GM19455 (cell line): ENCODE results near the gene UBL4B.

Experiments
- ATAC-seq: cut with Tn5 transposase; IDR thresholded peaks from one replicate; pipeline ENCODE4 v1.9.1; 2021; ENCODE audit not compliant: unreplicated experiment

Gene UBL4B

DNA sequence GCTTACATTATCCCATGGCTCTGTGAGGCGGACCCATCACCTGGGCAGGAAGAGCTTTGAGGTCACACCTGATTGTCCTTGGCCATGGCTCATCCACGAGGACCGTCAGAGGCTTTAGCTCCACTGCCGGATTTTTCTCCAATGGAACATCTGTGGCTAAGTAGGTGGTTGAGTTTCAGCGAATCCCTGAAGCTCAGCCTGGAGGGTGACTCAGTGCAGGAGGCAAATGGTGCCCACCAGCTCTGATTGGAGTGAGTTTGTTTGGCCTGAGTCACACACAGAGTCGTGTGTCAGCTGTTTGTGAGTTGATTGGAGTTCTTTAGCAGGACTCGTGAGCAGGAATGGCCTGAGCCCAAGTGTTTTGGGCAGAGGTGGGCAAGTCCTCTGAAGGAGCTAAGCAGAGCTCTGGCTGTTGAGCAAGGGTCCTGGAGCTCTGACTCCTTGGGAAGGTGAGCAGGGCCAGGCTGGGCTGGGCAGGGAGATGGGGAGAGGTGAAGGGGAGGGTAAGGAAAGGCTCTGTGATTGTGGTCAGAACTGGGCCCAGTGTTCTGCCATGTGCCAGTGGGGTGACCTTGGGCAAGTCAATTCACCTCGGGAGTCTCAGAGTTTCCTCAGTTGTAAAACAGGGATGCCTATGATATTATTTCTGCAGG, 40.0 kb downstream of the UBL4B start:
- no peak for ATAC-seq

DNA sequence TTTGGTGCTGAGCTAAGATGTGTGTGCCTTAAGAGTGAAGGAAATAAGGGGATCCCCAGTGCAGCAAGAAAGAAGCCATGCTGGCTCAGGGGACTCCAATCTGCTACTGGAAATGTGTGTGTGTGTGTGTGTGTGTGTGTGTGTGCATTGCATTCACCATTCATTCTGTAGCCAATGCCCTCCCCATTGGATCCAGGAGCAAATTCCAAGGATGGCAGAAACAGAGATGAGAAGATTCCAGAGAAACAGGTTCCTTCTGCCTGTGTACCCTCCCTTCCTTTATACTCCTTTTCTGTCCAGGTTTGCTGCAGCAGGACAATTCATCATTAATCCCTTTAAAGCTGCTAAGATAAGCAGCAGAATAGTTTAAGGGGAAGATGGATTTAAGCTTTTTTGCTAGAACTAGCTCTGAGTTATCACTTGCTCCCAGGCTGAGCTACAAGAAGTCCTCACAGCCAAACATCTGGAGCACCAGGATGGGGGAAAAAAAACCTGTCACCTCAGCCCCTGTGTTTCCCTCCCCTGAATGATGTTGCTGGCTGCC, 41.2 kb downstream of the UBL4B start:
- ATAC-seq = no peak

DNA sequence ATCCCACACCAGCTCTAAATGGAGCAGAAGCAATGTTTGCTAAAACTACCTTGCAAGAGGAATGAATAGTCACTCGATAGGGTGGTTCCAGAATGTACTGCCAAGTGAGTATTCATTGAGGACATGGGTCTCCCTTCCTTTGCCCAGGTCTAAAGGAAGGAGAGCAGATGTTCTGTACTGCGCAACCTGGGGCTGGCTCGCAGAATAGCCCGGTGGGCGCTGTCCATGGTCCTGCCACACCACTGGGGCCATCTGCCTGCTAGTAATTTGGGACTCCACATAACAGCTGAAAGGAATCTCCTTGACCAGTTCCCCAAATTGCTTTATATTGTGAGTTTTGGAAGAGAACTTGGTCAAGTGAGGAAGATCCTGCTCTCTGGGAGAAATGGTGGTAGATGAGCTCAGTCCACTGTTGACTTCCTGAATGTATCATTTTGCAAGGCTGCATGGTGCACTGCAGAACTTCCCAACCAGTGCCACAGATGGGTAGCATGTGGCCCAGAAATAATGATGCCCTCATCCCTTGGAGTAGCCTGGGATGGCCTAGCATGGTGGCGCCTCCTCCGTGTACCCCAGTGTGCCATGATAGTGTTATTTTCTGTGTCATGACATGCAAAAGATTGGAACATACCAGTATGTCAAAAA, 43.8 kb downstream of the UBL4B start:
- ATAC-seq = no peak

DNA sequence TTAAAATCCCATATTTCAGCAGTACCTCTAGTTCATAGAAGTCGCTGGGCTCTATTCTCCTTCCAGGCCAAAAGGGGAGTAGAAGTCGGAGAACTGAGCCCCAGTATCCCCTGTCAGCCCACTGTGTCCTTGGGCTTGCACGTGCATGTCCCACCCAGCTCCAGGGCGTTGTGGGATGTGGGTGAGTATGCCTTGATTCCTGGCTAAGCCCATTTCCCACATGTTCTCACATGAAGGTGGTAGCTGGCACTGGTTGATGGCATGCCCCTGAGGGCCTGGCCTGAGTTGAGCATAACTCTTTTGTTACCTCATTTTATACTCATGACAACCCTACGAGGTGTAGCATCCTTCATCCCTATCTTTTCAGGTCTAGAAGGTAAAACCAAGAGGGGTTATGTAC, 46.0 kb downstream of the UBL4B start:
- no peak for ATAC-seq

DNA sequence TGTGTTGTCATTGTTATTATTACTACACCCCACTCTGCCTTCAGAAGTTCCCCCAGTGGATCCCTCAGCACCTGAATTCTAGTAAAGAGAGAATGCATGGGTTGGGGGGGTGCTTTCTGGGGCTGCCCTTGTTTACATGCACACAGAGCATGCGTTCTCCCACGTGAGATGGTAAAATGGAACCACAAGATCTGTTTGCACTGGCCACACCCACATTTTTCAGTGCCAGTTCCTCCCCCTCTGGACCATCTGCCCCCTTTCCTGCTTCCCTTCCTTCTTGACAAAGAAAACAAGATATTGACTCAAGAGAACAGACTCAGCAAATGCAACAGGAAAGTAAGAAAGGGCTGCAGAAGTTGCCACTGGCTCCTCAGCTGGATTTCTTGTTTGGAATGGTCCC, 46.9 kb downstream of the UBL4B start:
- ATAC-seq = no peak

DNA sequence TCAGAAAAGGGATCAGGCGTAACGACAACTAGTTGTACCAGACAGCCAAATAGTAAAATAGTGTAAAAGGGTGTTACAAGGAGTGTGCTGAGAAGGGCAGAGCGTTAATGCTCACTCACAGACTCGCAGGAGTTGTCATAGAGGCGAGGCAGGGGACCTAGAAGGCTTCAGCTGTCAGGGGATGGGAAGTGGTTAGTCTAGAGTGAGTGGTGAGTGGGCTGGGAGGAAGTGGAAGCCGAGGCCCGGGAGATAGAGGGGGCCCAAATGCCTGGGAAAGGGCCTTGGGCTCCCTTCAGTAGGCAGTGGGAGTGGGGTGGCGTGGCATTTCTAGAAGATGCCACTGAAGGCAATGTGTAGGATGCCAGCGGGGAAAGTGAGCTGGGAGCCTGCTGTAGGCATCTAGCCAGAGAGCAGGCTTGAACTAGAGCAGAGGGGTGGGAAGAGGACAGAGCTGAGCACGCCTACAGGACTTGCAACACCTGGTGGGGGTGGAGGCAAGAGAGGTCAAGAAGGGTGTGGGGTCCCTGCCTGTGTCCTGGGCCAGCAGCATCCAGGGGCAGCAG, 48.4 kb downstream of the UBL4B start:
- ATAC-seq = no peak

DNA sequence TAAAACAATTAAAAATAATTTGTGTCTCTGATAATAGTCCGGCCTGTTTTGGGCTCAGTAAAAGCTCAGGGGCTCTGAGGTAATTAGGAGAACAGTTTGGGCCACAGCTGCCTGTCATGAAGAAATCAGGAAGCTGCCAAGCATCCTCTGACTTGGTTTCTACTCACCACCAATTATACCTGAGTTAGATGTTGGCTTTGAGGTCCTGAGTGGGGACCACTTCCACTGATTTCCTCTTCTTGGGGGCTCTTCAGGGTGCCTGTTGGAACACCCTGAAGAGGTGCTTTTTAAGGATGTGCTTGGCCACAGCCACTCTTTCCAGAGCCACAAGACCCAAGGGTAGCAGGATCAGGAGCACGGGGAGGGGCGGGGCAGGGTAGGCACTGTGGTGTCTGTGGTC, 48.9 kb downstream of the UBL4B start:
- no peak for ATAC-seq

DNA sequence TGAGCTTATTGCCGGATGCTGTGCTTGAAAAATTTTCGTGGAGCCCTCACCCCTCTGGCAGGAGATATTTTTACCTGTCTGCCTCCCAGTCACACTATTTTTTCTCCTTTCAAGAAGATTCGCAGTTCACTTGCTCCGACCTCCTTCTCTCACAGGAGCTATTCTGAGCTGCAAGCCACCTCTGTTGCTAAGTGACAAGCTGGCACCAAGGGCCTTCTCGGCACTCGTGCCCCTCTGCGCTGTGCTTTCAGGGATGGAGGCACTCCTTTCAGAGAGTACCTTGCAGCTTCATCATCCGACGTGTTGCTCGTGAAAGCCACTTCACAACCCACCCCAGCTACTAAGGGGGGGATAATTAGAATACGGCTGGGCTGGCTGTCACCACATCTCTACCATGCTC, 49.6 kb downstream of the UBL4B start:
- no peak for ATAC-seq
